Cardiac fibroblast (primary cell): ENCODE measurements around the gene NOL9.
A peak's percentile ranks its signal among the peaks of the same experiment; 100 is the strongest.

Source experiments
- DNase-seq, 2 donors: peaks; one replicate each; pipeline versions ENCODE4 v3.0.0 to v3.0.0-alpha.2; 2010; ENCODE audit warnings: low read depth in 2 of 2
- H3K4me3 ChIP-seq, 2 donors: replicated peaks in 1 of 2; 1 replicate in 1 of 2; 2 replicates in 1 of 2; pipeline ENCODE4 v1.5.1; 2011; ENCODE audit warnings: low read depth in 2 of 2, low read length in 2 of 2, mild to moderate bottlenecking in 2 of 2, moderate library complexity in 1 of 2
- CTCF ChIP-seq: IDR thresholded peaks from one replicate; pipeline ENCODE4 v1.5.1; 2011; ENCODE audit warnings: low read depth, mild to moderate bottlenecking, low read length, inconsistent platforms

Gene NOL9

GRCh38 chr1:6486433-6487011 is 67.8 kb downstream of the NOL9 start:
- TF ChIP-seq CTCF, result peak; percentile 94
- DNase-seq, result peak; percentile 85 to 87
- peak overlapping the region in 1 of 2 donors; percentile 60 for H3K4me3 ChIP-seq

GRCh38 chr1:6485168-6486101 is 68.9 kb downstream of the NOL9 start:
- no peak for DNase-seq
- H3K4me3 ChIP-seq, result peak overlapping the region; percentile 47 to 60
- TF ChIP-seq CTCF, result peak; percentile 5

GRCh38 chr1:6484826-6485167 is 69.5 kb downstream of the NOL9 start:
- peak overlapping the region; percentile 45 to 60 for H3K4me3 ChIP-seq
- no peak for TF ChIP-seq CTCF

GRCh38 chr1:6483761-6484117 is 70.6 kb downstream of the NOL9 start:
- no peak overlapping the region for H3K4me3 ChIP-seq
- TF ChIP-seq CTCF, result no peak
- no peak for DNase-seq

More at GRCh38 chr1:6484826-6485167, 69.5 kb downstream of the NOL9 start:
- no peak for DNase-seq

GRCh38 chr1:6483017-6483760 is 71.1 kb downstream of the NOL9 start:
- H3K4me3 ChIP-seq, result no peak overlapping the region
- TF ChIP-seq CTCF, result no peak
- no peak for DNase-seq

- TF ChIP-seq CTCF, result no peak
- H3K4me3 ChIP-seq, result no peak overlapping the region
- DNase-seq, result no peak
These were observed 72.5 kb downstream of the NOL9 start for GRCh38 chr1:6481820-6482219.
